GM18502 (cell line): ENCODE data around the gene HAUS2.
"Not testable (repeated sequence)": the region's sequence is repeated elsewhere in the genome, so short reads cannot be mapped to it uniquely, and the experiment has no call there.

Source experiments
- ATAC-seq: cut with Tn5 transposase; IDR thresholded peaks from one replicate; pipeline ENCODE4 v1.9.1; 2021; ENCODE audit warnings: mild to moderate bottlenecking; ENCODE audit not compliant: unreplicated experiment, poor library complexity

HAUS2 gene

DNA sequence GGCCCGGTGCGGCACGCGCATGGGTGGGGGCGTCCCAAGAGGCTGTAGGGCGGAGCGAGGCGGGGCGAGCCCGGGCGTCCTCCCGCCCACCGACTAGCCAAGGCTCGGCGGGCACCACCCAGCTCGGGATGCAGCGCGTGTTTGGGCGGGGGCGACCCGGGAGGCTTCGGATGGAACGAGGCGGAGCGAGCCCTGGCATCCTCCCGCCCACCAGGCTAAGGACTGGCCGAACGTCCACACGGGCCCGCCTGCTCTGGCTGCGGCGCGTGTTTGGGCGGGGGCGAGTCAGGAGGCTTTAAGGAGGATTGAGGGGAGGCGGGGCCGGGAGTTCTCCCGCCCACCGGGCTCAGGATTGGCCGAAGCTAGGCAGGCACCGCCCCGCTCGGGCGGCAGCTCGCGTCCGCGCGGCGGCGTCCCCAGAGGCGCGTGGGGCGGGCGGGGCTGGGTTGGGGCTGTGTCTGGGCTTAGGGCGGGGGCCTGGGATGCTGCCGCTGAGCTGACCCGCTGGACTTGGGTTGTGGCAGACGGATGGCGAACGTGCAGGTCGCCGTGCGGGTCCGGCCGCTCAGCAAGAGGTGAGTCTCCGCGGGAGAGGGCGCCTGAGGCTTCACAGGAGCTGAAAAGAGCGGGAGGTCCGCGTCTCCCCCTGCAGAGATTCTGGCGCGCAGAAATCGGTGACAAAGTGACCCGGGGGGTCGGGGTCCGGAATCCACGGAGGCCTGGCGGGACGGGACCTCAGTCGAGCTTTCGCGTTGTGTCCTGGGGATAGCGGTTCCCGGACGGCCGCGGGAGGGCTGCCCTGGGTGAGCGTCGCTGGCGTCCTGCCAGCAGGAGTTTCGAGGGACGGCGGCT, 26.8 kb downstream of the HAUS2 start, which contains the start of gene STARD9:
Gene STARD9 (plus strand): TSS at position 419 of the 852 bp plus-strand sequence. CDS start 110 bp downstream, at position 529.
- peak; percentile 89 for ATAC-seq

DNA sequence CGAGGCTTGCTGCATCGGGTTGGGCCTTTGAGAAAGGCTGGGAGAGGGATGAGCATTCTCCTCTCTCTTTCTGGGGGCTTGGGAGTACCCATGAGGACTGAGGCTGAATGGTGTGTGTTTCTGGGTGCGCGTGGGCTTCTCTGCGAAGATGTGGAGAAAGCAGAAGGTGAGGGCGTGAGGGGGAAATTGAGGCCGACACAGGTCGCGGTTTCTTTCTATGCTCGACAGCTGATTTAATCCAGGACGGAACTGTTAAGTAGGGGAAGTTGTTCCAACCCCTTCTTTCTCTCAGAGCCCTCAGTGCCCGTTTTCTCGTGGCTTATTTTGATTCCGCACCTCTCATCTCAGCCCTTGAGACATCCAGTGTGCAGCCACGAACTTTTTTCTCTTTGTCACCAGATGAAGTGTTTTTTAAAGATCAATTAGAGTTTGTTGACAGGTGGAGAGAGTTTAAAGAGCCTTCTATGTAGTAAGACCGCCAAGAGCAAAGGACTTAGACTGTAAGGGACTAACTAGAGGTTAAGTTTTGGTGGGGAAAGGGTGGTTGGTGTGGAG, 27.5 kb downstream of the HAUS2 start:
- ATAC-seq, result no peak

DNA sequence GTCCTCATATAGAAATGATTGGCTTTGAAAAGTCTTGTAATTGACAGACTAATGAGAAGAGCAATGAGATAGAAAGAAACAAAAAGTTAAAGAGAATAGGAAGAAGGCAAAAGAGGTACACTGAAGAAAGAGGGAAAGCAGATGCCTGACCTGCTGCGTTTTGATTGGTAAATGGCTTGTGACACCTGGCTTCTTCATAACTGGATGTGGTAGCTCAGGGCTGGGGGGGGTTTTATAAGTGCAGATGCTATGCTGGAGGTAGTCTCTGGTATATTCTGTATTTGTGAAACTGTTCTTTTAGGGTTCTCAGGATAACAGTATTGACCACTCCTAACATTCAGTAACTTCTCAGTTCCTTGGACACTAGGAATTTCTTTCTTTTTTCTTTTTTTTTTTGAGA, 28.1 kb downstream of the HAUS2 start:
- ATAC-seq, result no peak

DNA sequence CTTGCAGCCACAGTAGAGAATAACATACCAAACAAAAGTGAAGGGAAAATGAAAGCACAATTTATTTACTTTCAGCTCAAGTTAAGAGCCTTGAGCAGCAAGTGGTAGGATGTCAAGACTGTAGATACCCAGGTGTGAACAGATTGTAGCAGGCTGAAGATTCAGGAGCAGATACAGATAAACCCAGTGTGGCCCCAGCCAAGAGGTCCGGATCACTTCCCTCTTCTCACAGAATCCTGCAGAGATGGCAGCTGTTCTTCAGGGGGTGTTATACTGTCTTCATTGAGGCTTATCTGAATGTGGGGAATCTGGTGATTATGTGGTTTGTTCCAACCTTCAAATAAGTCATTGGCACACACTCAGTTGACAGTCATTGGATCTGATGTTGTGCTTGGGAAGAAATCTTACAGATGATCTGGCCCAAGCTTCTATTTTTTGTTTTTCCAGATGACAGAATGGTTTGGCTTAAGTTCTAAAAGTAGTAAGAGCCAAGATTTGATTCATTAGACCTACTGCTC, 28.9 kb downstream of the HAUS2 start:
- no peak for ATAC-seq

DNA sequence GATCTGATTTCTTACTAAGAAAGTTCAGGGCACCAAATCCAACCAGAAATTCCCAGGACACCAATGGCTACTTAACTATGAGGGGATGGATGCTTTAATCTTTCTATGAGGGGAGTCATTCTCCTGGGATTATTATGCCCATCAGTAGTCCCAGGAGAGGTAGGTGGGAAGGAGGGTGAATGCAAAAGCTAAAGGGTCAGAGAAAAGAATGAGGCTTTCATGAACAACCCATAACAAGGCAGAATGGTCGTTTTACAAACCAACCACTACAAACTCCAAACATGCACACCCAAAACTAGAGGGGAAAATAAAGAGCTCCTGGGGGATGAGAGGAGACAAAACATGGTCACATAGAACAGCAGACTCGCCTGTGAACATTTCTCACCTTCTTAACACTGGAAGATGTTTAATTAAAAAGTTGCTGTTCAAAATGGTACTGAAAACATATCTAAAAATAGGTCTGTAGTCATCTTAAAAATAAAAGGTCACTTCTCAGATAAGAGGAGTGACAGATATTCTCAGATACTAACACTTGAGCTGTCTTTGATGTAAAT, 30.4 kb downstream of the HAUS2 start:
- ATAC-seq, result no peak

DNA sequence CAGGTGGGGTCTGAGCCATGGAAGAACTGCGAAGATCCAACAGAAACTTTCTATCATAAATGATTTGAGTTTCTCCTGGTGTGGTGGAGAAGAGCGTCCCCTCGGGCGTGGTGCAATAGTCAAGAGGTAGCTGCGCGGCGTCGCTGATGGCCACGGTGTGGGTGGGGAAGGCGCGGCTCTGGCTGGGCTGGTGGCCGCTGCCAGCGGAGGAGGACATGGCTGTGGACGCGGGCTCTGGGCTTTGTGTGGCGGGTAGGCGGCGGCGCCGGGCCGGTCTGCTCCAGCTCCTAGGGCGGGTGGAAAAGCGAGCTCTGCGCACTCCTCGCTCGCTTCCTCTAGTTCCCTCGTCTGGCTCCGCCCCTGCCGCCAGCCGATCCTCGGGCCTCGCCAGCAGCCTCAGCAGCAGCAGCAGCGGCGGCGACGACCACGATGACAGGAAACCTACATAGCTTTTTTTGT, 32.7 kb downstream of the HAUS2 start:
- peak; percentile 84 for ATAC-seq

DNA sequence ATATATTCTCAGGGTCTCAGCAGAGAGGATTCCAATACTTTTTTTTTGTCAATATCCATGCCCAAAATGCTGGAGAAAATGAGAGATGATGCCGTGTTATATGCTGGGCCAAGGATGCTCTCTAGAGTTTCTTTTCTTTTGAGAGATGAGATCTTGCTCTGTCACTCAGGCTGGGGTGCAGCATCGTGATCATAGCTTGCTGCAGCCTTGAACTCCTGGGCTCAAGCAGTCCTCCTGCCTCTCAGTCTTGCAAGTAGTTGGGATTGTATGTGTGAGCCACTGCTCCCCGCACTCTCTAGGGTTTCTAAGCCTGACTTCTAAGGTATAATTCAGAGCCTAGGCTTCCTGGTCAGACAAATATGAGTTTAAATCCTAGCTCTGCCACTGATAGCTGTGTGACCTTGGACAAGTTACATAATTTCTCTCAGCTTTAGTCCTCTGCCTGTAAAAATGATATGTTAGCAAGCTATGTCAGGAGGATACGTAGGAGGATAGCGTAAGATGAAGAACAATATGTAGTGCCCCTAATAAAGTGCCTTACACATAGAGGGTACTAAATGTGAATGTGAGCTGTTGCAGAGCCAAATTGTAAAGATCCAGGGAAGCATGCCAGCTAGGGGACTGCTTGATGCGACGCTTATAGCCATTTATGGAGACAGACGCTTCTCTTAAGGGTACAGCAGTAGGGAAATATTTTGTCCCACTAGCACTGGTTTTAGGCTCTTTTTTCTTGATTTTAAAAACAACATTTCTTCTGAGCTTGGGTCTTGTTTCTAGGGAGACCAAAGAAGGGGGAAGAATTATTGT, 34.1 kb downstream of the HAUS2 start:
- ATAC-seq, result no peak

DNA sequence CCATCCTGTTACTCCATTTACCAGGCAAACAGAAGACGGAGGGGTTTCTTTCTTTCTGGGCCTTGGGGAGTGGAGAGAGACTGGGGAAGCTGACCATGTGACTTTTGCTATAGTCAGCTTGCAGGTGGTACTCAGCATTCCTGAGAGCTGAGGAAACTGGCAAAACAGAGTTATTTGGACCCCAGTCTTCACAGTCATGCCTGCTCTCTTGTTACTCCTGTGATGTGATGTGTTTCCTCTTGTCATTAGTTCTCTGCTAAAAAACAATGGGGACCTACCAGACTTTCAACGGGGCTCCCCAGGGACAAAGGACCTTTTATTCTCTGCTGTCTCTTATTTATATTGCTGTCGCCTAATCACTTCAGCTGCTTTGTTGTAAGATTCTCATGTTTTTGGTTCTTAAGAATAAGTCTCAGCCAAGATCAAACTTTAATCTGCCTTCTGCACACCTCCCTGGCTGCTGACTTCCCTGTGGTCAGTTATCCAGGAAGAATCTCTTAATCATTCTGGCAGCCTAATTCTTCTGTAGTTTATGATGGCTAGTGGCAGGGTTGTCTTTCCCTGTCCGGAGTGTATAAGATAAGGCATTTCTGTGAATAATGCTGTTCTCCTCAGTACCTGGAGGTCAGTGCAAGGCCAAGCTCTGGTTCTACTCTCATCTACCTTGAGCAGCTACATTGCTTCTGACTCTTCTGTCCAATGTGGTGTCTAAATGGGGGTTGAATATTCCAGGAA, 35.6 kb downstream of the HAUS2 start:
- ATAC-seq, result no peak

DNA sequence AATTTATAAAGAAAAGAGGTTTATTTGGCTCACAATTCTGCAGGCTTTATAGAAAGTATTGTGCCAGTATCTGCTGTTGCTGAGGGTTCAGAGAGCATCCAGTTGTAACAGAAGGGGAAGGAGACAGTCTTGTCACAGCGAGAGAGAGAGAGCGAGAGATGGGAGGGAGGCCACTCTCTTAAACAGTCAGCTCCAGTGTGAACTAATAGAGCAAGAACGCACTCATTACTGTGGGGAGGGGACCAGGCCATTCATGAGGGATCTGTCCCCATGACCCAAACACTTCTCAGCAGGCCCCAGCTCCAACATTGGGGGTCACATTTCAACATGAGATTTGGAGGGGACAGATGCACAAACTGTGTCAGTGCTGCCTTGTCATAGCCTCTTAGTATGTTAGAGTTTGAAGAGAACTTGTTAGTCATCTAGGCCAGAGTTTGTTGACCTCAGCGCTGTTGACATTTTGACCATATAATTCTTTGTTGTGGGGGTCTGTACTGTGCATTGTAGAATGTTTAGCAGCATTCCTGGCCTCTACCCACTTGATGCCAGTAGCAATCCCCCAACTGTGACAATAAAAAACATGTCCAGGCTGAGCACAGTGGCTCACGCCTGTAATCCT, 42.1 kb downstream of the HAUS2 start:
- ATAC-seq, result no peak

DNA sequence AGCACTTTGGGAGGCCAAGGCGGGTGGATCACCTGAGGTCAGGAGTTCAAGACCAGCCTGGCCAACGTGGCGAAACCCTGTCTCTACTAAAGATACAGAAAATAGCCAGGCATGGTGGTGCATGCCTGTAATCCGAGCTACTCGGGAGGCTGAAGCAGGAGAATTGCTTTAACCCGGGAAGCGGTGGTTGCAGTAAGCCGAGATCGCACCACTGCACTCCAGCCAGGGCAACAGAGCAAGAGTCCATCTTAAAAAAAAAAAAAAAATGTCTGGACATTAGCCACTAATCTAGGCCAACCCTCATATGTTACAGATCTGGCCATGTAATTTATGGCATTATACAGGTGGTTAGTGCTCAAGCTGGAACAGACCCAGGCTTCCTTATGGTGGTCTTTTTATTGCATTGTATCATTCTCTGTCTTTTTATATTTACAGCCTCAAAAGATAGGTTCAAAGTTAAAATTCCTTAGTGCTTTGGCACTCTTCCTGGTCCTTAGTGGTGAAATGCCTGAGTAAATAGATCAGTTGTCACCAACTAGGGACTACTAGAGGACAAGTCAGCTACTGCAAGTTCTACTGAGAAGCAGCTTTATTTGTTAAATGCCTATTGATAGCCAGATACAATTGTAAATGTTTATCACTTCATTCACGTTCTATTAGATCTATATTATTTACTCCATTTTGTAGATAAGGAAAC, 42.7 kb downstream of the HAUS2 start:
- no peak for ATAC-seq

DNA sequence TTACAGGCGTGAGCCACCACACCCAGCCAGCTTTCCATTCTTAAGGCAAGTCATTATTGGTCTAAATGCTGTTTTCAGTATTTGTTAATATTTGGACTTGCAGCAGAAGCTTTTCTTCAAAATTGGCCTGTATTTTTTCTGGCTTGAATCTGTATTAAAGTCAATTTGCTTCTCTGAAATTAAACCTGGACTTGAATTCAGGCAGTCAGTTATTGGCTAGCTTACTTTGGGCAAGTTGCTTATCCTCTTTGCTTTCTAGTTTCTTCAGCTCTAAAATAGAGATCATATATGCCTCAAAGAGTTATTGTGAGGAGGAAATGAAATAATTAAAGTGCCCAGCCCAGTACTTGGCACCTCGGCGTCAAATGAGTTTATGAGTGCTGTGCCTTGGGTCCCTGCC, 44.1 kb downstream of the HAUS2 start:
- ATAC-seq, result no peak

DNA sequence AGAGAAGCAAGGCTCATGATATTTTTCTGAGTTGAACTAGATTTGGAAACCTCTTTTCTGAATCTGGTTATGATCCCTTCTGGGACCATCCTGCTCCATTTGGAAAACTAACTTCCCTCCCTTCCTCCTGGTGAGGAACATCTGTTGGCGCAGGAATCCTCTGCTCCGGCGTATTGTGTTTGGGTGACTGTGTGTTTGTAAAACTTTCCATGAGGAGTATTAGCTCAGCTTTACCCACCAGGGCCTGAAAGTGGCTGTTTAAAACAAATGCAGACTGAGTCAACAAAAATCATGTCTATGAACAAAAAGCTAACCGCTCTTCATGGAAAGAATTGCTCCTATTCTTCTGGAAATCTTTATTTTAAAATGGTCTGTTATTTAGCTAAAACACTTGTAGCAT, 44.5 kb downstream of the HAUS2 start:
- ATAC-seq, result no peak

DNA sequence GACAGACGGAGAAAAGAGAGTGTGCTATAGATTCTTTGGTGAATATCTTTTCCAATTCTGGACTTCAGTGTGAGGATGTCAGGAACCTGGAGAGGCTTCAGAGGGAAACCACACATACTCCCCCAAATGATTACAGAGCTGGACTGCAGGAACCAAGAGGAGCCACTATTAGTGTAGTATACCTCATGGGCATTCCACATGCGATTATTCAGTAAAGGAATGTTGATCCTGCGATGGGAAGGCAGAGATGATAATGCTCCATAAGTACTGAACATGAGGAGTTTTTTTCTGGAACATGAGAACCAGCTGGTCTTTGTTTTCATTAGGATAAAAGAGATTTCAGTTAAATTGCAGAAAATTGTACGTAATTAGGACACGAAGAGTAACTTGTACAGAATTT, 45.5 kb downstream of the HAUS2 start:
- no peak for ATAC-seq

DNA sequence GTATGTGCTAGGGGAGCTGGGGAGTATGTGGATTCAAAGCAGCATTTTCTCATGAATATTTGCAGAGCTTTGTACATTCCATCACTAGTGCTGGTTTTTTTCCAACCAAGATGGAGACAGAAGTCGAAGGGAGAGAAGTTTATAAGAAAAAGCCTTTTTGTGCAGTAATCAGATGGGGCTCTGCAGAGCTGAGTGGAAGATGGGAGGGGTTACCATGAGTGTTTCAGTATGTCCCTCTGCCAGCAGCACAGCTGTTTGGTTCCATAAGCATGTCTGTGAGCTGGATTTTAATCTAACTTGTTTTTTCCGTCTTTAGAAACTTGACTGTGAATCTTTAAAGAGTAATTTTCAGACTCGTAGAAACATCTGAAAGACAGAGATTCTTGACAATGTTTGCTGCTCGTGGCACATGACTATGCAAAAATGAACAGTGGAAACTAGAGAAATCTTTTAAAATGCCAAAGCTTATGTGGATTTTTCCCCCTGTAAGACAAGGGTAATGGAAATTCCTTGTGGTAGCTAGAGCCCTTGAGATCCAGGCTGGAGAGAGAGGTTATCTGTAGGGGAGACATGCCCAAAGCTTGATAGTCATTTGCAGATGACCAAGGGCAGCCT, 47.1 kb downstream of the HAUS2 start:
- ATAC-seq, result no peak

DNA sequence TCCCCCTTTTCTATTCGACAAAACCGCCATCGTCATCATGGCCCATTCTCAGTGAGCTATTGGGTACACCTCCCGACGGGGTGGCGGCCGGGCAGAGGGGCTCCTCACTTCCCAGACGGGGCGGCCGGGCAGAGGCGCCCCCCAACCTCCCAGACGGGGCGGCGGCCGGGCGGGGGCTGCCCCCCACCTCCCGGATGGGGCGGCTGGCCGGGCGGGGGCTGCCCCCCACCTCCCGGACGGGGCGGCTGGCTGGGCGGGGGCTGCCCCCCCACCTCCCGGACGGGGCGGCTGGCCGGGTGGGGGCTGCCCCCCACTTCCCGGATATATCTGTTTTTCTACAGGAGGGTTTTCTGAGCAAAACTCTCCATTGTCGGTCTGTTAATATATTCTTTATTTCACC, 52.7 kb downstream of the HAUS2 start:
- ATAC-seq, result not testable (repeated sequence)

DNA sequence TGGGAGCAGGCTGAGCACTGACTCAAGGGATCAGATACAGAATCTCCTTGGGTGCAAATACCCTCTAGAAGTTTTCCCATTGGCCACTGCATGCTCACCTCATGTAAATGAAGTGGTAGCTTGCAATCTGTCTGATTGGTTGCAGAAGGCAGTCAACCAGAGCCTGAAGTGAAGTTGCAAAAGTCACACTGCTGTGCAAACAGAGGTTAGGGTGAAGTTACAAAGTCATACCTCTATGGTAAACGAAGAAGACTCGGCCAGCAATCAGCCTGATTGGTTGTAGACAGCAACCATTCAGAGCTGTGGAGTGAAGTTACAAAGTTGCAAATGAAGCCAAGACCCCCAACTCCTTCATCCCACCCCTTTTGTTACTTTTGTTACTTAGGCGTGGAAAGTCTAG, 53.9 kb downstream of the HAUS2 start:
- no peak for ATAC-seq

DNA sequence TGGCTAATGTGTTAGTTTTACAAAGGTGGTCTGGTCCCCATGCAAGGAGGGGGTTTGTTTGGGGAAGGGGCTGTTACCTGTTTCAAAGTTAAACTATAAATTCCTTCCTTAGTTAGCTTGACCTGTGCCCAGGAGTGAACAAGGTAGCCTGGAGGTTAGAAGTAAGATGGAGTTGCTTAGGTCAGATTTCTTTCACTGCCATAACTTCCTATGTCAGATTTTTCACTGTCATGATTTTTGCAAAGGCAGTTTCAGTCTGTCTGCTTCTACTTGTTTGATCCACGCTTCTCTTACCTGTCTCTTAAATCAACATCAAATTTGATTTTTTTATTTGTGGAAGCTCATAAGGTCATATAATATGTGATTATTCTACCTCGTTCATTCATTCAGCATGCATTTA, 55.3 kb downstream of the HAUS2 start:
- ATAC-seq, result no peak
